Right lobe of liver (tissue), 4 donors: ENCODE measurements around the gene AASDHPPT.

Experiments
- CTCF ChIP-seq, 4 donors: fragments of 200-600 bp in 3 of 4; fragments of 450-650 bp in 1 of 4; IDR thresholded peaks; one replicate each; pipeline versions ENCODE4 v1.5.1 to v1.8.0; 2016 to 2022; ENCODE audit warnings: antibody characterized with exemption in 4 of 4, mild to moderate bottlenecking in 2 of 4
- POLR2A ChIP-seq: fragments of 450-650 bp; IDR thresholded peaks from one replicate; pipeline ENCODE4 v1.6.1; 2017; ENCODE audit warnings: antibody characterized with exemption, mild to moderate bottlenecking
- donor health status: DM: no; HTN: no; CAD: no.
- donor health status: DM: no; HTN: no; CAD: no.
- donor health status: DM: no; HTN: yes; CAD: no.

GRCh38 chr11:106091480-106092123 is 14.1 kb downstream of the AASDHPPT start:
- no peak for TF ChIP-seq CTCF (IDR thresholded peaks at IDR 0.05)
- TF ChIP-seq POLR2A = no peak
